SU-DHL-6 (cell line): ENCODE measurements around the gene SORCS2.

ENCODE experiments used
- H2AFZ ChIP-seq: fragments of 200-600 bp; sonication (generic); 2 replicates; pipeline ENCODE4 v1.6.1; 2014; ENCODE audit warnings: low read depth, mild to moderate bottlenecking, moderate library complexity, mixed read lengths, antibody characterized with exemption, low read length; ENCODE audit not compliant: severe bottlenecking
- H3F3A ChIP-seq: fragments of 200-600 bp; shearing (Covaris generic); 2 replicates; pipeline ENCODE4 v1.6.0; 2016; ENCODE audit warnings: antibody characterized with exemption, mild to moderate bottlenecking; ENCODE audit not compliant: insufficient read depth
- H3K27ac ChIP-seq: fragments of 200-600 bp; sonication (generic); 2 replicates; pipeline ENCODE4 v1.5.1; 2016; ENCODE audit warnings: low read depth, mild to moderate bottlenecking, low read length, moderate library complexity, mixed read lengths
- H3K27me3 ChIP-seq: fragments of 200-600 bp; sonication (generic), shearing (Covaris generic); 2 replicates; pipeline ENCODE4 v1.6.0; 2014; ENCODE audit warnings: mild to moderate bottlenecking, low read length
- H3K36me3 ChIP-seq: fragments of 200-600 bp; sonication (generic); 2 replicates; pipeline ENCODE4 v1.6.1; 2014; ENCODE audit warnings: mild to moderate bottlenecking, low read length, mixed read lengths
- H3K4me2 ChIP-seq: fragments of 300-600, 200-600 bp; shearing (Covaris generic), sonication (generic); 2 replicates; pipeline ENCODE4 v1.6.0; 2014; ENCODE audit warnings: low read length, low read depth, mild to moderate bottlenecking; ENCODE audit not compliant: poor library complexity, severe bottlenecking
- H3K4me3 ChIP-seq: fragments of 200-600 bp; sonication (generic); 2 replicates; pipeline ENCODE4 v1.5.1; 2014; ENCODE audit warnings: antibody characterized with exemption, low read length, mild to moderate bottlenecking, mixed read lengths; ENCODE audit not compliant: insufficient read depth, poor library complexity, severe bottlenecking
- H3K79me2 ChIP-seq: fragments of 200-600 bp; sonication (generic); 2 replicates; pipeline ENCODE4 v1.6.1; 2014; ENCODE audit warnings: mild to moderate bottlenecking, low read length, moderate library complexity; ENCODE audit not compliant: insufficient read depth
- H3K9ac ChIP-seq: fragments of 200-600 bp; sonication (generic); 2 replicates; pipeline ENCODE4 v1.7.0; 2014; ENCODE audit warnings: mild to moderate bottlenecking, low read length
- H3K9me2 ChIP-seq: fragments of 200-600 bp; sonication (generic); replicated peaks from 2 replicates; pipeline ENCODE4 v1.6.1; 2014; ENCODE audit warnings: low read length; ENCODE audit not compliant: insufficient read depth
- H3K9me3 ChIP-seq: fragments of 200-600 bp; sonication (generic); 2 replicates; pipeline ENCODE4 v1.6.1; 2014; ENCODE audit warnings: low read length, mixed read lengths; ENCODE audit not compliant: insufficient read depth
- H4K20me1 ChIP-seq: fragments of 200-600 bp; sonication (generic); 2 replicates; pipeline ENCODE4 v1.6.1; 2014; ENCODE audit warnings: low read depth, mild to moderate bottlenecking, antibody characterized with exemption, low read length, moderate library complexity, mixed read lengths
- EZH2phosphoT487 ChIP-seq: fragments of 200-600 bp; sonication (generic), shearing (Covaris generic); conservative IDR thresholded peaks from 2 replicates; pipeline ENCODE4 v1.6.1; 2018; ENCODE audit warnings: mild to moderate bottlenecking, antibody characterized with exemption, low read length, moderate library complexity, mixed read lengths
- TF ChIP-seq, protein P1 (sequence below): fragments of 200-600 bp; sonication (generic); IDR thresholded peaks from one replicate; pipeline ENCODE4 v1.5.1; 2017; ENCODE audit warnings: antibody characterized with exemption, mild to moderate bottlenecking, low read length, moderate library complexity; ENCODE audit not compliant: insufficient read depth, poor library complexity, severe bottlenecking

SORCS2 gene

DNA sequence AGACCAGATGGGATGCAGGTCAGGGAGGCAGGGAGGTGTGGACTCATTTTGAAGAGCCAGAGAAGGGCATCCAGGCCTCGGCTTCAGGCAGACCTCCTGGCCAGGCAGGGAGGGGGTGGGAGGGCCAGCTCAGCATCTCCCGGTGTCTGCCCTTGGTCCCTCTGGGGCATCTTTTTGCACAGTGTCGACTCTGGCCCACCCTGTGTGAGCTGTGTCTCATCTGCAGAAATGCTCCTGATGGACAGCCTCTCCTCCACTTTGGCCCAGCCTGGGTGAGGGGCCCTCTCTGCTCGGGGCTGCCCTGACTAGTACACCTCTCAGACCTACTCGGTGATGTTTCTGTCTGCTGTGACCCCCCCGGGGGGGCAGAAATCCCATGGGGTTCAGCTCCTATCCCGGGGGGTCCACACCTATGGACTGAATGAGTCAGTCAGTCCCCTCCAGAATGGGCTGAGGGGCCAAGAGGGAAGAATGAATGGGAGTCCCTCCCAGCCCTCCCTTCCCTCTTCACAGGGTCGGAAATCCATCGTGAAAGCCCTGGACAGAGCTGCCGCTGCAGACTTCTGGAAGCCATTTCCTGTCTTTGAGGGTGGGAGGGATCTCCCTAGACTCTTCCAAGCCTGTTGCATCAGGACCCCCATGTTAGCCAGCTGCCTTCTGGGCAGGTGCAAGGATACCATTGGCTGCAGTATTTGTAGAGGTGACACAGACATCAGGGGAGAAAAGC, 439.1 kb downstream of the SORCS2 start:
- H3K9me3 ChIP-seq: no peaks in the 10 kb centered on the region
- H3K27me3 ChIP-seq: no peaks in the 10 kb centered on the region
- no peak overlapping the region for H3K9ac ChIP-seq
- H3F3A ChIP-seq: no peaks in the 10 kb centered on the region
- TF ChIP-seq, protein P1, sequence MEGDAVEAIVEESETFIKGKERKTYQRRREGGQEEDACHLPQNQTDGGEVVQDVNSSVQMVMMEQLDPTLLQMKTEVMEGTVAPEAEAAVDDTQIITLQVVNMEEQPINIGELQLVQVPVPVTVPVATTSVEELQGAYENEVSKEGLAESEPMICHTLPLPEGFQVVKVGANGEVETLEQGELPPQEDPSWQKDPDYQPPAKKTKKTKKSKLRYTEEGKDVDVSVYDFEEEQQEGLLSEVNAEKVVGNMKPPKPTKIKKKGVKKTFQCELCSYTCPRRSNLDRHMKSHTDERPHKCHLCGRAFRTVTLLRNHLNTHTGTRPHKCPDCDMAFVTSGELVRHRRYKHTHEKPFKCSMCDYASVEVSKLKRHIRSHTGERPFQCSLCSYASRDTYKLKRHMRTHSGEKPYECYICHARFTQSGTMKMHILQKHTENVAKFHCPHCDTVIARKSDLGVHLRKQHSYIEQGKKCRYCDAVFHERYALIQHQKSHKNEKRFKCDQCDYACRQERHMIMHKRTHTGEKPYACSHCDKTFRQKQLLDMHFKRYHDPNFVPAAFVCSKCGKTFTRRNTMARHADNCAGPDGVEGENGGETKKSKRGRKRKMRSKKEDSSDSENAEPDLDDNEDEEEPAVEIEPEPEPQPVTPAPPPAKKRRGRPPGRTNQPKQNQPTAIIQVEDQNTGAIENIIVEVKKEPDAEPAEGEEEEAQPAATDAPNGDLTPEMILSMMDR: no peak
- no peak for TF ChIP-seq EZH2phosphoT487
- H3K4me3 ChIP-seq: no peak overlapping the region
- H2AFZ ChIP-seq: no peak overlapping the region
- H3K36me3 ChIP-seq: no peaks in the 10 kb centered on the region
- H4K20me1 ChIP-seq: no peaks in the 10 kb centered on the region
- H3K4me2 ChIP-seq: no peak overlapping the region
- H3K9me2 ChIP-seq: no peaks in the 10 kb centered on the region
- no peaks in the 10 kb centered on the region for H3K79me2 ChIP-seq
- H3K27ac ChIP-seq: no peak overlapping the region

DNA sequence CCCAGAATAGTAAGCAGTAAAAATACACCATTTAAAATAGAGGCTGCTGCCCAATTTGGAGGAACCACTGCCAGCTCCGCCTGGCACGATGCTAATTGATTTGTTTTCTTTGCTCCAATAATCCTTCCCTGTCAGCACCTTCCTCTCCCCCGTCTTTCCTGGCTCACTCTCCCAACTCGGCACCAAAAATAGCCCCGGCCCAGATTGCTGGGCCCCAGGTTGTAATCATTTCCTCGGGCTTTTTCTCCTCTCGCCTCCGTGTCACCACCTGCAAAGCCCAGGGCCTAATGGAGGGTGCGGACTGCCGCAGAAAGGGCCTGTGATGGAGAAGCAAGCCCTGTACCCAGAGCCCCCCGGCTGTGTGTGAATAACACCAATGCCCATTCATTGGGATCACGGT, 440.0 kb downstream of the SORCS2 start:
- no peak overlapping the region for H3K9ac ChIP-seq
- no peaks in the 10 kb centered on the region for H3K9me2 ChIP-seq
- no peak for TF ChIP-seq EZH2phosphoT487
- TF ChIP-seq, protein P1: no peak
- no peaks in the 10 kb centered on the region for H3K9me3 ChIP-seq
- no peaks in the 10 kb centered on the region for H4K20me1 ChIP-seq
- H3F3A ChIP-seq: no peaks in the 10 kb centered on the region
- no peaks in the 10 kb centered on the region for H3K27me3 ChIP-seq
- H3K4me3 ChIP-seq: no peak overlapping the region
- H2AFZ ChIP-seq: no peak overlapping the region
- H3K27ac ChIP-seq: no peak overlapping the region
- no peaks in the 10 kb centered on the region for H3K36me3 ChIP-seq
- H3K4me2 ChIP-seq: no peak overlapping the region
- H3K79me2 ChIP-seq: no peaks in the 10 kb centered on the region

DNA sequence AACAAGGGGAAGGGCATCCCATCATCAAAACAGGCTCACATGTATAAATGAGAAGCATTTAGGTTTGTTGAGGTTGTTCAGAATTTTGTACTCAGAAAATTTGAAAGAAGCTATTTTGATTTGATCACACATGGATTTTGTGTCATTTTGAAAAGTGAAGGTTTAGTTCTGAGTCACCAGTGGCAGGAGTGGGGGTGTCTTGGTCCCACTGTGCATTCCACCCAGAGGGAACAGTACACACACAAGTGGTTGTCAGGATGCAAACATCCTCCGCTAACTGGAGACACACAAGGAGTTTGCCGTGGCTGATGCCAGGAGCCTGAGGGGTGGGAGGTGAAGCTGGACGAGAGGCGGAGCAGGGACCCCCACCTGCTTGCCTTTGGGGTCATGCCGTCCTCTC, 440.6 kb downstream of the SORCS2 start:
- Histone ChIP-seq H3K36me3 (no peaks in the 10 kb centered on the region), H3K27ac (no peak overlapping the region), H3K27me3 (no peaks in the 10 kb centered on the region), H3K4me3 (no peak overlapping the region), H3K79me2 (no peaks in the 10 kb centered on the region), H3K4me2 (no peak overlapping the region), H4K20me1 (no peaks in the 10 kb centered on the region), H2AFZ (no peak overlapping the region), H3K9me3 (no peaks in the 10 kb centered on the region), H3F3A (no peaks in the 10 kb centered on the region), H3K9me2 (no peaks in the 10 kb centered on the region), H3K9ac (no peak overlapping the region)
- no peak for TF ChIP-seq EZH2phosphoT487
- TF ChIP-seq, protein P1: no peak
